Astrocyte (in vitro differentiated cells and primary cell): ENCODE data around the gene PLEKHA6. TPM values are rescaled to one million over a fixed set of nuclear protein-coding genes. Genes with fewer than 3 reads are reported as not detected.

Experiments
- DNase-seq: peaks from one replicate; pipeline ENCODE4 v3.0.0-alpha.2; 2010; ENCODE audit warnings: low read depth
- FAIRE-seq: peaks from 2 replicates; lab custom pipeline; 2011; peaks lifted over from hg19 to GRCh38; lab: Jason Lieb, UNC
- H2AFZ ChIP-seq: 2 replicates; pipeline ENCODE4 v1.6.0; 2012; ENCODE audit warnings: low read depth, low read length, inconsistent platforms
- H3K27ac ChIP-seq: 2 replicates; pipeline ENCODE4 v1.5.1; 2011; ENCODE audit warnings: low read depth, low read length, inconsistent platforms
- H3K27me3 ChIP-seq: 2 replicates; pipeline ENCODE4 v1.6.0; 2011; ENCODE audit warnings: low read length, inconsistent platforms; ENCODE audit not compliant: insufficient read depth
- H3K36me3 ChIP-seq: 2 replicates; pipeline ENCODE4 v1.5.1; 2011; ENCODE audit warnings: low read length, inconsistent platforms; ENCODE audit not compliant: insufficient read depth
- H3K4me1 ChIP-seq: 2 replicates; pipeline ENCODE4 v1.5.1; 2011; ENCODE audit warnings: low read length, inconsistent platforms; ENCODE audit not compliant: insufficient read depth
- H3K4me2 ChIP-seq: 2 replicates; pipeline ENCODE4 v1.6.0; 2012; ENCODE audit warnings: low read length, inconsistent platforms
- H3K4me3 ChIP-seq: 2 replicates; pipeline ENCODE4 v1.5.1; 2011; ENCODE audit warnings: low read depth, mild to moderate bottlenecking, low read length, inconsistent platforms; ENCODE audit not compliant: insufficient read depth
- H3K79me2 ChIP-seq: 2 replicates; pipeline ENCODE4 v1.6.0; 2012; ENCODE audit warnings: mild to moderate bottlenecking, low read length, inconsistent platforms; ENCODE audit not compliant: insufficient read depth
- H3K9ac ChIP-seq: 2 replicates; pipeline ENCODE4 v1.6.0; 2012; ENCODE audit warnings: mild to moderate bottlenecking, low read length, inconsistent platforms
- H3K9me3 ChIP-seq: 2 replicates; pipeline ENCODE4 v1.5.1; 2012; ENCODE audit warnings: low read depth, mild to moderate bottlenecking, low read length, inconsistent platforms; ENCODE audit not compliant: insufficient read depth
- H4K20me1 ChIP-seq: 2 replicates; pipeline ENCODE4 v1.6.0; 2012; ENCODE audit warnings: low read length, inconsistent platforms; ENCODE audit not compliant: insufficient read depth
- H3K27ac Mint-ChIP-seq: one replicate; pipeline ENCODE4 v1.8.0; 2021; ENCODE audit warnings: mild to moderate bottlenecking, mixed read lengths; ENCODE audit not compliant: unreplicated experiment
- H3K27me3 Mint-ChIP-seq: one replicate; pipeline ENCODE4 v1.8.0; 2021; ENCODE audit warnings: low read depth, mixed read lengths; ENCODE audit not compliant: unreplicated experiment
- H3K36me3 Mint-ChIP-seq: one replicate; pipeline ENCODE4 v1.8.0; 2021; ENCODE audit warnings: low read depth, mixed read lengths; ENCODE audit not compliant: unreplicated experiment
- H3K4me1 Mint-ChIP-seq: one replicate; pipeline ENCODE4 v1.8.0; 2021; ENCODE audit warnings: low read depth, mixed read lengths; ENCODE audit not compliant: unreplicated experiment
- H3K4me3 Mint-ChIP-seq: one replicate; pipeline ENCODE4 v1.8.0; 2021; ENCODE audit warnings: mild to moderate bottlenecking, moderate library complexity, mixed read lengths; ENCODE audit not compliant: unreplicated experiment
- H3K9me3 Mint-ChIP-seq: one replicate; pipeline ENCODE4 v1.8.0; 2021; ENCODE audit warnings: mild to moderate bottlenecking, mixed read lengths; ENCODE audit not compliant: unreplicated experiment
- CTCF ChIP-seq: IDR thresholded peaks from 2 replicates; pipeline ENCODE4 v1.5.1; 2011; ENCODE audit warnings: low read depth, mild to moderate bottlenecking, inconsistent platforms, low read length, moderate library complexity; ENCODE audit not compliant: insufficient read depth
- EZH2 ChIP-seq: IDR thresholded peaks from 2 replicates; pipeline ENCODE4 v1.6.1; 2012; ENCODE audit warnings: mild to moderate bottlenecking, low read length, inconsistent platforms; ENCODE audit not compliant: insufficient read depth
- total RNA-seq: library from RNA; stranded (reverse); gene quantifications from 2 replicates; pipeline ENCODE4 v1.2.1, GENCODE V29; 2021

PLEKHA6 gene
- total RNA-seq, 1 donor from 2014 or later = 1.5 TPM

- H3K4me2 ChIP-seq = no peak overlapping the region
- peaks cover 7% of the 10 kb centered on the region for H3K27me3 ChIP-seq
- Mint-ChIP-seq H3K27ac (no peak overlapping the region), H3K9me3 (no peaks in the 10 kb centered on the region), H3K4me1 (peaks cover 5% of the 10 kb centered on the region), H3K4me3 (no peak overlapping the region), H3K27me3 (peaks cover 25% of the 10 kb centered on the region), H3K36me3 (no peaks in the 10 kb centered on the region)
- DNase-seq = no peak
- no peak overlapping the region for H3K9ac ChIP-seq
- TF ChIP-seq CTCF (no peak), EZH2 (no peak)
- peaks cover 14% of the 10 kb centered on the region for H3K4me1 ChIP-seq
- H2AFZ ChIP-seq = no peak overlapping the region
- no peaks in the 10 kb centered on the region for H3K79me2 ChIP-seq
- peaks cover 5% of the 10 kb centered on the region for H4K20me1 ChIP-seq
- no peak for FAIRE-seq
- H3K27ac ChIP-seq = no peak overlapping the region
- H3K4me3 ChIP-seq = no peak overlapping the region
- H3K36me3 ChIP-seq = no peaks in the 10 kb centered on the region
- H3K9me3 ChIP-seq = no peaks in the 10 kb centered on the region
These were observed 21.4 kb downstream of the PLEKHA6 start for GRCh38 chr1:204338360-204338759.

- Histone ChIP-seq H3K9ac (no peak overlapping the region), H3K9me3 (no peaks in the 10 kb centered on the region), H3K27me3 (peaks cover 7% of the 10 kb centered on the region), H3K4me1 (peaks cover 14% of the 10 kb centered on the region), H3K4me3 (no peak overlapping the region), H2AFZ (no peak overlapping the region), H3K36me3 (no peaks in the 10 kb centered on the region), H4K20me1 (peaks cover 5% of the 10 kb centered on the region), H3K27ac (no peak overlapping the region), H3K4me2 (no peak overlapping the region), H3K79me2 (no peaks in the 10 kb centered on the region)
- Mint-ChIP-seq H3K27me3 (peaks cover 28% of the 10 kb centered on the region), H3K4me1 (peaks cover 5% of the 10 kb centered on the region), H3K4me3 (no peak overlapping the region), H3K27ac (no peak overlapping the region), H3K9me3 (no peaks in the 10 kb centered on the region), H3K36me3 (no peaks in the 10 kb centered on the region)
- FAIRE-seq = no peak
- TF ChIP-seq EZH2 (no peak), CTCF (no peak)
- no peak for DNase-seq
These were observed 22.1 kb downstream of the PLEKHA6 start for GRCh38 chr1:204337583-204337982.

- Histone ChIP-seq H2AFZ (no peak overlapping the region), H3K36me3 (no peaks in the 10 kb centered on the region), H3K9ac (no peak overlapping the region), H3K4me3 (no peak overlapping the region), H3K9me3 (no peaks in the 10 kb centered on the region), H3K27me3 (peaks cover 7% of the 10 kb centered on the region), H4K20me1 (peaks cover 5% of the 10 kb centered on the region), H3K79me2 (no peaks in the 10 kb centered on the region), H3K4me1 (peaks cover 14% of the 10 kb centered on the region), H3K27ac (no peak overlapping the region), H3K4me2 (no peak overlapping the region)
- no peak for DNase-seq
- H3K4me1 Mint-ChIP-seq = peaks cover 5% of the 10 kb centered on the region
- H3K36me3 Mint-ChIP-seq = no peaks in the 10 kb centered on the region
- H3K4me3 Mint-ChIP-seq = no peak overlapping the region
- no peaks in the 10 kb centered on the region for H3K9me3 Mint-ChIP-seq
- no peak overlapping the region for H3K27ac Mint-ChIP-seq
- FAIRE-seq = no peak
- peaks cover 26% of the 10 kb centered on the region for H3K27me3 Mint-ChIP-seq
- TF ChIP-seq EZH2 = no peak
- no peak for TF ChIP-seq CTCF
These were observed 22.7 kb downstream of the PLEKHA6 start for GRCh38 chr1:204337036-204337429.
